Mesendoderm (in vitro differentiated cells): ENCODE measurements around the gene ALPG.
"Not testable (repeated sequence)": the region's sequence is repeated elsewhere in the genome, so short reads cannot be mapped to it uniquely, and the experiment has no call there.

Source experiments
- DNase-seq: peaks from one replicate; pipeline ENCODE4 v3.0.0; 2013
- H2AK5ac ChIP-seq: 2 replicates; pipeline ENCODE4 v1.6.1; 2013; ENCODE audit warnings: low read length, inconsistent platforms
- H2BK120ac ChIP-seq: 2 replicates; pipeline ENCODE4 v1.6.1; 2013; ENCODE audit warnings: low read depth, mild to moderate bottlenecking, low read length, moderate library complexity, mixed read lengths
- H2BK15ac ChIP-seq: replicated peaks from 2 replicates; pipeline ENCODE4 v1.6.1; 2013; ENCODE audit warnings: low read depth, mild to moderate bottlenecking, moderate library complexity
- H2BK5ac ChIP-seq: 2 replicates; pipeline ENCODE4 v1.6.1; 2013; ENCODE audit warnings: low read length, inconsistent platforms
- H3K18ac ChIP-seq: 2 replicates; pipeline ENCODE4 v1.6.1; 2013; ENCODE audit warnings: mild to moderate bottlenecking, low read length, mixed read lengths
- H3K23ac ChIP-seq: one replicate; pipeline ENCODE4 v1.6.1; 2013; ENCODE audit warnings: low read length
- H3K27ac ChIP-seq: 2 replicates; pipeline ENCODE4 v1.5.1; 2013; ENCODE audit warnings: low read depth, mild to moderate bottlenecking, inconsistent platforms, low read length, moderate library complexity
- H3K27me3 ChIP-seq: 2 replicates; pipeline ENCODE4 v1.6.1; 2013; ENCODE audit warnings: low read length, control low read depth, mild to moderate bottlenecking, inconsistent platforms; ENCODE audit not compliant: insufficient read depth, poor library complexity
- H3K36me3 ChIP-seq: 2 replicates; pipeline ENCODE4 v1.6.1; 2013; ENCODE audit warnings: low read length, inconsistent platforms; ENCODE audit not compliant: control insufficient read depth, insufficient read depth
- H3K4ac ChIP-seq: one replicate; pipeline ENCODE4 v1.6.1; 2013; ENCODE audit warnings: low read depth, mild to moderate bottlenecking, low read length, moderate library complexity
- H3K4me1 ChIP-seq: 2 replicates; pipeline ENCODE4 v1.6.1; 2013; ENCODE audit warnings: low read depth, low read length, inconsistent platforms; ENCODE audit not compliant: control insufficient read depth
- H3K4me2 ChIP-seq: 2 replicates; pipeline ENCODE4 v1.6.1; 2013; ENCODE audit warnings: low read length
- H3K4me3 ChIP-seq: 2 replicates; pipeline ENCODE4 v1.5.1; 2013; ENCODE audit warnings: mild to moderate bottlenecking, low read length
- H3K56ac ChIP-seq: one replicate; pipeline ENCODE4 v1.6.1; 2013; ENCODE audit warnings: low read length
- H3K79me1 ChIP-seq: 2 replicates; pipeline ENCODE4 v1.6.1; 2013; ENCODE audit warnings: low read length, inconsistent platforms
- H3K79me2 ChIP-seq: 2 replicates; pipeline ENCODE4 v1.6.1; 2013; ENCODE audit warnings: mild to moderate bottlenecking, low read length; ENCODE audit not compliant: control insufficient read depth, insufficient read depth
- H3K9ac ChIP-seq: 2 replicates; pipeline ENCODE4 v1.6.1; 2013; ENCODE audit warnings: low read length, inconsistent platforms
- H4K5ac ChIP-seq: one replicate; pipeline ENCODE4 v1.6.1; 2013; ENCODE audit warnings: low read length
- H4K8ac ChIP-seq: one replicate; pipeline ENCODE4 v1.6.1; 2013; ENCODE audit warnings: low read depth, mild to moderate bottlenecking, control low read depth, low read length, moderate library complexity
- WGBS: extraction: QIAGEN DNeasy Blood & Tissue Kit; methylation state at CpG from one replicate; pipeline ENCODE4 v1.1.7; 2013; ENCODE audit warnings: low lambda C conversion rate, missing lambda C conversion rate; ENCODE audit not compliant: insufficient coverage; ENCODE audit errors: extremely low coverage; 5-methylcytosine and 5-hydroxymethylcytosine counted together

ALPG gene

DNA sequence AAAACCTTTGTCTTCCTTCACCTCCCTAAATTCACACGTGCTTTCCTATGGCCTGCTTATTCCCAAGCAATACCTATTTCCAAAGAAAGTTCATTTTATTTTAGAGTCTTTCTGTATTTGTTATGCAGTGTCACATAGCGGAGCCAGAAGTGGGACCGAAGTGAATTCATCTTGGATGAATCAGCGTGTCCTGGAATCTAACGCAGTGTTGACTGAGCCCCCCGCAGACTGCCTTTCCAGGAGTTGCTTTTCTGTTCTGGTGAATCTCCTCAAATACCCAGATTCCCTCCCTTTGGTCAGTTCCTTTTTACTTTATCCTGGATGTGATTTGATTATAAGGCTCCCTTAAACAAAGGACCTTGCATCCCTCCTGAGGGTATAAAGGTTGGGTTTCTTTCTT, 17.3 kb upstream of the ALPG start:
- Histone ChIP-seq H3K36me3 (no peaks in the 10 kb centered on the region), H2BK15ac (no peak overlapping the region), H3K27ac (no peak overlapping the region), H2BK5ac (no peak overlapping the region), H3K4me1 (no peaks in the 10 kb centered on the region), H2BK120ac (no peak overlapping the region), H3K56ac (no peak overlapping the region), H3K4me2 (no peak overlapping the region), H4K8ac (no peak overlapping the region), H3K4me3 (no peak overlapping the region), H2AK5ac (no peak overlapping the region), H3K27me3 (peaks cover 44% of the 10 kb centered on the region), H3K18ac (no peak overlapping the region), H3K79me2 (no peaks in the 10 kb centered on the region), H3K23ac (no peak overlapping the region), H3K79me1 (no peaks in the 10 kb centered on the region), H3K4ac (no peak overlapping the region), H4K5ac (no peak overlapping the region), H3K9ac (no peak overlapping the region)
- DNase-seq = peak; percentile 70
- no CpG with 5 or more reads among the region's 6 CpGs for WGBS

DNA sequence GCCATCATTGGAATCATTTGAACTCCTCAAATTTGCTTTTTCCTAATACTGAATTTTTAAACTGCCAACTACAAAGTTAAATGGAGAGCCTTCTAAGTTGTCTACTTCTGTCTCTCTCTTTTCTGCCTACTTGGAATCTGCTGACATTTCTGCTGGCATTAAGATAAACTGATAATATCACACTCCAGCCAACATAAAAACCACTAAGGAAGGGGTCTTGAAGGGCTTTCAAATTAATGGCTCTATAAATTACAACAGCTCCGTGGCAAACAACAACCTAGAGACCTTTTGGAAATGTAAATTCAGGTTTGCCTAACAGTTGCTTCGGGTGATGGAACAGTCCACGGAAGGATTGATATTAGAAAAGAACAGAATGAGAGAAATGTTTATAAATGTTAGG, 16.0 kb upstream of the ALPG start:
- H2BK15ac ChIP-seq = no peak overlapping the region
- H3K4me2 ChIP-seq = no peak overlapping the region
- H3K4me1 ChIP-seq = no peaks in the 10 kb centered on the region
- H3K79me1 ChIP-seq = no peaks in the 10 kb centered on the region
- no CpG with 5 or more reads among the region's 3 CpGs for WGBS
- H3K27me3 ChIP-seq = peaks cover 39% of the 10 kb centered on the region
- no peaks in the 10 kb centered on the region for H3K79me2 ChIP-seq
- no peak overlapping the region for H2BK120ac ChIP-seq
- H3K27ac ChIP-seq = no peak overlapping the region
- no peak overlapping the region for H3K18ac ChIP-seq
- no peak overlapping the region for H4K8ac ChIP-seq
- H2AK5ac ChIP-seq = no peak overlapping the region
- no peaks in the 10 kb centered on the region for H3K36me3 ChIP-seq
- no peak overlapping the region for H3K9ac ChIP-seq
- no peak overlapping the region for H3K4me3 ChIP-seq
- H4K5ac ChIP-seq = no peak overlapping the region
- DNase-seq = no peak
- H2BK5ac ChIP-seq = no peak overlapping the region
- no peak overlapping the region for H3K23ac ChIP-seq
- no peak overlapping the region for H3K4ac ChIP-seq
- H3K56ac ChIP-seq = no peak overlapping the region

DNA sequence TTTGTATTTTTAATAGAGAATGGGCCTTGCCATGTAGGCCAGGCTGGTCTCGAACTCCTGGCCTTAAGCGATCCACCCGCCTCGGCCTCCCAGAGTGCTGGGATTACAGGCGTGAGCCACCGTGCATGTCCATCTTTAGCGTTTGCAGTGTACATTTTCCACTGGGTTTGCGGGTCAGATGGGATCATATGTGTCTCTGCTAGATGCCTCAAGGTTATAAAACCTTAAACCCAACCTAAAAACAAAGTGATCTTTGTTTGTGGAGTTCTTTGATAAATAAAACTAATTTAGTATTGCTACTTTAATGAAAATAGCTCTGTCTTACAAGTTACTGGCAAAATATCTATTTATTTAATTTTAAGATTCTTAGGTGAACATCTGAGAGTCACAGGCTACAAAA, 13.1 kb upstream of the ALPG start:
- Histone ChIP-seq H2AK5ac (no peak overlapping the region), H2BK120ac (no peak overlapping the region), H3K79me1 (no peaks in the 10 kb centered on the region), H3K9ac (no peak overlapping the region), H2BK15ac (no peak overlapping the region), H3K27ac (no peak overlapping the region), H3K4me3 (no peak overlapping the region), H3K4me2 (no peak overlapping the region), H3K56ac (no peak overlapping the region), H3K4me1 (no peaks in the 10 kb centered on the region), H3K36me3 (no peaks in the 10 kb centered on the region), H3K27me3 (peaks cover 14% of the 10 kb centered on the region), H3K79me2 (no peaks in the 10 kb centered on the region), H4K5ac (no peak overlapping the region), H3K18ac (no peak overlapping the region), H3K4ac (no peak overlapping the region), H3K23ac (no peak overlapping the region), H4K8ac (no peak overlapping the region), H2BK5ac (no peak overlapping the region)
- no CpG with 5 or more reads among the region's 8 CpGs for WGBS
- no peak for DNase-seq

DNA sequence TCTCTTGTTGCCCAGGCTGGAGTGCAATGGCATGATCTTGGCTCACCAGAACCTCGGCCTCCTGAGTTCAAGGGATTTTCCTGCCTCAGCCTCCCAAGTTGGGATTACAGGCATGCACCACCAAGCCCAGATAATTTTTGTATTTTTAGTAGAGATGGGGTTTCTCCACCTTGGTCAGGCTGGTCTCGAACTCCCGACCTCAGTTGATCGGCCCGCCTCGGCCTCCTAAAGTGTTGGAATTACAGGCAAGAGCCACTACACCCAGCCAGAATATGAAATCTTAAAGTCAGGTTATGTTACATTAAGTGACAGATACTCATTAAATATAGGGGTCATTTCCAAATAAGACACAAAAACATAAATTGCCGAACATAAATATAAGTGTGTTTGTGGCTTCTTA, 12.2 kb upstream of the ALPG start:
- H2BK5ac ChIP-seq, H3K79me1 ChIP-seq, H3K23ac ChIP-seq, H3K56ac ChIP-seq, H3K4me1 ChIP-seq, H2AK5ac ChIP-seq, DNase-seq, H4K5ac ChIP-seq, H3K27me3 ChIP-seq, H3K4ac ChIP-seq, H2BK120ac ChIP-seq, H3K18ac ChIP-seq, H3K27ac ChIP-seq, H3K9ac ChIP-seq, H3K4me3 ChIP-seq, H4K8ac ChIP-seq, H3K36me3 ChIP-seq, H2BK15ac ChIP-seq, H3K4me2 ChIP-seq, H3K79me2 ChIP-seq: not testable (repeated sequence)
- WGBS = no CpG with 5 or more reads among the region's 7 CpGs

DNA sequence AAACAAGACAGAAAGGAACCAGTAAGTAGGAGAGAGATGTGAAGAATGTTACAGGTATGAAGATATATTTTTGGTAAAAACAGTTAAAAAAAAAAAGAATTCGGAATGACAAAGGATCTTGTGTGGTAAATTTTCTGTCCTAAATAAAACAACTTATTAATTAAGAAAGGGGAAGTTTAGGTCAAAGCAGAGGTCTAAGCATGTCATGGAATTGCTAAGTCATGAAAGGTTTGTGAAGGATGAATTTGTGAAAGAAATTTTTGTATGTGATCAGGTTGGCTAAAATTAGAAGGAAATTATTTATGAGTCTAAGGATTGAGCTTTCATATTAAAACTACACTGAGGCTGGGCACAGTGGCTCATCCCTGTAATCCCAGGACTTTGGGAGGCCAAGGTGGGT, 11.1 kb upstream of the ALPG start:
- Histone ChIP-seq H3K79me1 (no peaks in the 10 kb centered on the region), H3K4me3 (no peak overlapping the region), H3K79me2 (no peaks in the 10 kb centered on the region), H3K4me1 (no peaks in the 10 kb centered on the region), H3K56ac (no peak overlapping the region), H2BK5ac (no peak overlapping the region), H4K5ac (no peak overlapping the region), H3K4me2 (no peak overlapping the region), H3K27ac (no peak overlapping the region), H4K8ac (no peak overlapping the region), H3K9ac (no peak overlapping the region), H2AK5ac (no peak overlapping the region), H3K27me3 (no peaks in the 10 kb centered on the region), H3K18ac (no peak overlapping the region), H3K23ac (no peak overlapping the region), H2BK120ac (no peak overlapping the region), H3K4ac (peak overlapping the region; percentile 25), H2BK15ac (no peak overlapping the region), H3K36me3 (no peaks in the 10 kb centered on the region)
- no peak for DNase-seq
- WGBS = no CpG with 5 or more reads among the region's 1 CpG

DNA sequence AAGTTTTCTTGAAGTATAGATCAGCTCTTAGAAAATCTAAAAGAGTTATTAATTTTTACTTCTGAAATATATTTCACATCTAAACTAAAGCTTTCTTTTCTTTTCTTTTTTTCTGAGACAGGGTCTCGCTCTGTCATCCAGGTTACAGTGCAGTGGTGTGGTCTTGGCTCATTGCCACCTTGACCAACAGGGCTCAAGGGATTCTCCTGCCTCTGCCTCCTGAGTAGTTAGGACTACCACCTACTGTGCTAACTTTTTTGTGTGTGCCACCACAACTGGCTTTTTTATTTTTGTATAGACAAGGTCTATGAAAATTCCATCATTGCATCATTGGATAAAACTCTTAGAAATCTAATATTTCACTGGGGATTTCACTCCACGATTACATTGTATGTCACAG, 10.0 kb upstream of the ALPG start:
- no peak overlapping the region for H2BK120ac ChIP-seq
- H3K9ac ChIP-seq = no peak overlapping the region
- H3K27me3 ChIP-seq = no peaks in the 10 kb centered on the region
- H3K79me1 ChIP-seq = no peaks in the 10 kb centered on the region
- H3K79me2 ChIP-seq = no peaks in the 10 kb centered on the region
- no peak for DNase-seq
- no peak overlapping the region for H3K4me3 ChIP-seq
- H3K18ac ChIP-seq = no peak overlapping the region
- H3K4me2 ChIP-seq = no peak overlapping the region
- H3K56ac ChIP-seq = no peak overlapping the region
- no peaks in the 10 kb centered on the region for H3K4me1 ChIP-seq
- WGBS = 100% methylated on average over 1 of the region's 2 CpGs
- H3K36me3 ChIP-seq = no peaks in the 10 kb centered on the region
- H2BK5ac ChIP-seq = no peak overlapping the region
- H4K5ac ChIP-seq = no peak overlapping the region
- H4K8ac ChIP-seq = no peak overlapping the region
- H3K4ac ChIP-seq = no peak overlapping the region
- H3K23ac ChIP-seq = no peak overlapping the region
- no peak overlapping the region for H2BK15ac ChIP-seq
- no peak overlapping the region for H3K27ac ChIP-seq
- no peak overlapping the region for H2AK5ac ChIP-seq
